Gastrocnemius medialis (tissue), 4 donors: ENCODE data around the gene ZCWPW1. TPM values are rescaled to one million over a fixed set of nuclear protein-coding genes. Genes with fewer than 3 reads are reported as not detected.
A peak's percentile ranks its signal among the peaks of the same experiment; 100 is the strongest.

Experiments
- ATAC-seq, 2 donors: fragments of 150-250 bp; one replicate each; pipeline ENCODE4 v1.9.1; 2016
- DNase-seq, 2 donors: peaks; one replicate each; pipeline ENCODE4 v3.0.0-alpha.2; 2019
- H3K27ac ChIP-seq, 4 donors: fragments of 200-600 bp; sonication (generic); 1 replicate in 1 of 4; 2 replicates in 3 of 4; pipeline ENCODE4 v1.5.1; 2016 to 2018; ENCODE audit warnings: mild to moderate bottlenecking in 2 of 4, moderate library complexity in 1 of 4
- H3K27me3 ChIP-seq, 3 donors: fragments of 200-600 bp; sonication (generic) in 2 of 3; 1 replicate in 1 of 3; 2 replicates in 2 of 3; pipeline versions ENCODE4 v1.5.1 to v1.6.0; 2016 to 2019; ENCODE audit warnings: mild to moderate bottlenecking in 1 of 3, moderate library complexity in 1 of 3
- H3K36me3 ChIP-seq, 2 donors: fragments of 200-600 bp; sonication (generic) in 1 of 2; one replicate each; pipeline ENCODE4 v1.5.1; 2017 to 2018
- H3K4me1 ChIP-seq, 2 donors: fragments of 200-600 bp; sonication (generic) in 1 of 2; one replicate each; pipeline ENCODE4 v1.5.1; 2016 to 2017; ENCODE audit warnings: mild to moderate bottlenecking in 2 of 2
- H3K4me3 ChIP-seq, 4 donors: fragments of 200-600 bp; sonication (generic) in 3 of 4; 1 replicate in 1 of 4; 2 replicates in 3 of 4; pipeline ENCODE4 v1.5.1; 2016 to 2019; ENCODE audit warnings: mild to moderate bottlenecking in 2 of 4
- H3K9me3 ChIP-seq, 3 donors: fragments of 200-600 bp; sonication (generic) in 2 of 3; 1 replicate in 1 of 3; 2 replicates in 2 of 3; pipeline ENCODE4 v1.5.1; 2016 to 2019
- CTCF ChIP-seq, 5 experiments: fragments of 450-650 bp in 3 of 5; fragments of 200-600 bp in 2 of 5; sonication (generic) in 2 of 5; IDR thresholded peaks in 4 of 5; conservative IDR thresholded peaks in 1 of 5; 1 replicate in 4 of 5; 2 replicates in 1 of 5; pipeline ENCODE4 v1.5.1; 2016 to 2019; ENCODE audit warnings: antibody characterized with exemption in 5 of 5, mild to moderate bottlenecking in 3 of 5, moderate library complexity in 3 of 5
- POLR2A ChIP-seq, 2 donors: fragments of 450-650 bp; IDR thresholded peaks; one replicate each; pipeline ENCODE4 v1.6.1; 2017; ENCODE audit warnings: antibody characterized with exemption in 2 of 2, mild to moderate bottlenecking in 2 of 2, moderate library complexity in 2 of 2
- in situ Hi-C, 4 donors: fragments of 200-750 bp; cut with MboI; loops; one replicate each; pipeline versions ENCODE4 v1.15.0 to v1.8.0; 2017; ENCODE audit warnings: low sequenced_read_pairs in 4 of 4
- intact Hi-C: fragments of 100-400 bp; cut with DNase I; formaldehyde crosslinking; loops from one replicate; pipeline ENCODE4 v1.15.1; 2023; ENCODE audit warnings: low total_unique reads
- total RNA-seq, 4 donors: library from RNA; depleted of rRNA; stranded (reverse); fragments of >200 nt; gene quantifications; one replicate each; pipeline versions ENCODE4 v1.1.0 to v1.2.3, GENCODE V29; 2016

The ZCWPW1 gene
- total RNA-seq, 4 donors from 2014 or later, result 1.6 to 8.5 (median 2.7) TPM

DNA sequence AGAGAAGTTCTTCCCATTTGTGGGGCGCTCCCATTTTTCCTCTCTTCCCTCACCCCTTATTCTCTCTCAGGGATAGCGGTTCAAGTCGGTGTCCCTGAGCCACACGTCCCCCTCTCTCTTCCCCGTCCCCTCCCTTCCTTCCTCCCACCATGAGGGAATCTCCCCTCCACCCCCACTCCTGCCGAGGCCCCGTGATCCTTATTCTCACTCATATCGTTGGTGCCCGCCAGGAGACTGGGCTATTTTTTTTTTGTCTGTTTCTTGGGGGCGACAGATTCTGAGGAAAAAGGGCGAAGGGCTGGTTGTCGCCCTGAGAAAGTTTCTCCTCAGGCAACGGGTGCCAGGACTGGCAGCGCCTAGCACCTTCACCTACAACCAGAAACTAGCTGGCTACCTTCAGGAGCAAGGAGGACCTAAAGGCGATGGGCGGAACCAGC lies 723 bp downstream of the ZCWPW1 start:
- no peak for ATAC-seq
- H3K9me3 ChIP-seq, result no peaks in the 10 kb centered on the region
- peak overlapping the region; percentile 72 to 88 (median 80) for H3K4me3 ChIP-seq
- intact Hi-C loops (loop anchor here (2.0 to 10.0 kb wide), 4 partner anchors 90 to 873 kb away; partner anchors contain the start of genes AGFG2, AP4M1, FAM200A and MCM7), in situ Hi-C loops (loop anchor here in 1 of 4 donors (25.0 kb wide), 1 partner anchor 435 kb away; the partner anchor contains the start of genes SLC12A9 and TRIP6)
- TF ChIP-seq CTCF (IDR thresholded peaks at IDR 0.05 in 4 of 5, conservative IDR thresholded peaks at IDR 0.05 in 1 of 5) (no peak), POLR2A (IDR thresholded peaks at IDR 0.05) (no peak)
- peaks cover 0 to 8% of the 10 kb centered on the region in 2 donors for H3K36me3 ChIP-seq
- H3K4me1 ChIP-seq, result peaks cover 24 to 29% of the 10 kb centered on the region in 2 donors
- no peaks in the 10 kb centered on the region for H3K27me3 ChIP-seq
- H3K27ac ChIP-seq, result peak overlapping the region; percentile 90 to 99 (median 98)
- DNase-seq, result no peak

DNA sequence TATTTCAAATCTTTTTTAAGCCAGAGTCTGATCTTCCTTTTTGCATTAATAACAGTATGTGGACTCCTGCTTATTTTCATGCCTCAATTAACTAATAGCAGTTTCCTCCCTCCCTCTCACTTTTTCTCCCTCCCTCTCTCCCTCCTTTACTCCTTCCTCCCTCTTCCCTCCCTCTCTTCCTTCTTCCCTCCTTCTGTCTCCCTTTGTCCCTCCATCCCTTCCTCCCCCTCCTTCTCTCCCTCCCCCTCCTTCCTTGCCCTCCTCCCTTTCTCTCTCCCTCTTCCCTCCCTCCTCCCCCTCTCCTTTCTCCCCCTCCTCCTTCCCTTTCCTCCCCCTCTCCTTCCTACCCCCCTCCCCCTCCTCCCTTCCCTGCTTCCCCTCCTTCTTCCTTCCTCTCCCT lies 2.0 kb downstream of the ZCWPW1 start:
- H3K36me3 ChIP-seq, result peaks cover 0 to 5% of the 10 kb centered on the region in 2 donors
- in situ Hi-C loops, result loop anchor here in 1 of 4 donors (25.0 kb wide), 1 partner anchor 436 kb away; the partner anchor contains the start of genes SLC12A9 and TRIP6
- H3K9me3 ChIP-seq, result no peaks in the 10 kb centered on the region
- H3K27me3 ChIP-seq, result no peaks in the 10 kb centered on the region
- ATAC-seq (no peak), DNase-seq (no peak)
- peaks cover 14 to 19% of the 10 kb centered on the region in 2 donors for H3K4me1 ChIP-seq
- TF ChIP-seq POLR2A (IDR thresholded peaks at IDR 0.05) (no peak), CTCF (IDR thresholded peaks at IDR 0.05 in 4 of 5, conservative IDR thresholded peaks at IDR 0.05 in 1 of 5) (no peak)
- H3K27ac ChIP-seq, result no peak overlapping the region
- intact Hi-C loops, result loop anchor here (5.0 to 10.0 kb wide), 3 partner anchors 89 to 872 kb away; partner anchors contain the start of genes AP4M1, FAM200A, MCM7 and ZNF655
- no peak overlapping the region for H3K4me3 ChIP-seq

DNA sequence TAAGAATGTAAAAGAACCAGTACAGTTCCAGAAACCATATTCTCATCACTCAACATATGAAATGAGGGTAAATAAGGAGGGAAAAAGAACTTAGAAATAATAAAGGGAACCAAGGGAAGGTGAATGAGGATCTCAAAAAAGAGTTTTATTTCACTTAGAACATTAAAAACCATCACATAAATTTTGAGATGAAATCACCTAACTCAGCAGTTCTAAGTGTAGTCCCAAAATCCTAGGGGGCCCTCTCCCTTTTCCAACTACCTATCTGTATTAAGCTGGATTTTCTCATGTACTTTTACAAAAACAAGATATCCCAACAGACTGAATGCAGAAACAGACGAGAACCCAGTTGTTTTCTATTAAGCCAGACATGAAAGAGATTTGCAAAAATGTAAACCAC lies 3.2 kb downstream of the ZCWPW1 start:
- H3K4me1 ChIP-seq, result peaks cover 2 to 7% of the 10 kb centered on the region in 2 donors
- no peaks in the 10 kb centered on the region for H3K9me3 ChIP-seq
- in situ Hi-C loops (loop anchor here in 1 of 4 donors (25.0 kb wide), 1 partner anchor 437 kb away; the partner anchor contains the start of genes SLC12A9 and TRIP6), intact Hi-C loops (loop anchor here (5.0 to 10.0 kb wide), 3 partner anchors 88 to 871 kb away; partner anchors contain the start of genes AP4M1, FAM200A, MCM7 and ZNF655)
- H3K4me3 ChIP-seq, result no peak overlapping the region
- H3K27me3 ChIP-seq, result no peaks in the 10 kb centered on the region
- DNase-seq, result no peak
- no peak for ATAC-seq
- no peak for TF ChIP-seq POLR2A (IDR thresholded peaks at IDR 0.05)
- no peak for TF ChIP-seq CTCF (IDR thresholded peaks at IDR 0.05 in 4 of 5, conservative IDR thresholded peaks at IDR 0.05 in 1 of 5)
- H3K36me3 ChIP-seq, result peaks cover 0 to 5% of the 10 kb centered on the region in 2 donors
- H3K27ac ChIP-seq, result no peak overlapping the region

DNA sequence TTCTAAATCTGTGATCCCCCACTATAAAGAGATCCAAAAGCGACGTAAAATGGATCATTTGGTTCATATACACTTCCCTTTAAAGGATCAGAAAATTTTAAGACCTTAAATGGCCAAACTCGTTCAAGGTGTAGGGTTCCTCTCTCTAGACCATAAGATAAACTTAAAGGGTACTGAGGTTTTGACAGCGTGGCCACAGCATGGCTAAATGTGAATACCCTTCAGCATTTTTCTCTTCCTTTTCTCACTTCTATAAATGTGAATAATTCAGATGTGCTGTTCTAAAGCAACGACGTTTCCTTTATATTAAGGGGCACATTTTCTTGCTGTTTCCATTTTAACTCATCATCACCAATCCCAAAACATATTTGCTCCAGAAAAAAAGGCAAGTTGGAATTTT lies 5.2 kb downstream of the ZCWPW1 start:
- Histone ChIP-seq H3K4me3 (no peak overlapping the region), H3K36me3 (peaks cover 0 to 5% of the 10 kb centered on the region in 2 donors), H3K4me1 (peaks cover 0 to 5% of the 10 kb centered on the region in 2 donors), H3K9me3 (no peaks in the 10 kb centered on the region), H3K27ac (no peak overlapping the region), H3K27me3 (no peaks in the 10 kb centered on the region)
- intact Hi-C loops, result loop anchor here (10.0 kb wide), 1 partner anchor 869 kb away; the partner anchor contains the start of genes FAM200A and ZNF655
- DNase-seq, result no peak
- in situ Hi-C loops, result no loop called here
- no peak for TF ChIP-seq POLR2A (IDR thresholded peaks at IDR 0.05)
- no peak for ATAC-seq

DNA sequence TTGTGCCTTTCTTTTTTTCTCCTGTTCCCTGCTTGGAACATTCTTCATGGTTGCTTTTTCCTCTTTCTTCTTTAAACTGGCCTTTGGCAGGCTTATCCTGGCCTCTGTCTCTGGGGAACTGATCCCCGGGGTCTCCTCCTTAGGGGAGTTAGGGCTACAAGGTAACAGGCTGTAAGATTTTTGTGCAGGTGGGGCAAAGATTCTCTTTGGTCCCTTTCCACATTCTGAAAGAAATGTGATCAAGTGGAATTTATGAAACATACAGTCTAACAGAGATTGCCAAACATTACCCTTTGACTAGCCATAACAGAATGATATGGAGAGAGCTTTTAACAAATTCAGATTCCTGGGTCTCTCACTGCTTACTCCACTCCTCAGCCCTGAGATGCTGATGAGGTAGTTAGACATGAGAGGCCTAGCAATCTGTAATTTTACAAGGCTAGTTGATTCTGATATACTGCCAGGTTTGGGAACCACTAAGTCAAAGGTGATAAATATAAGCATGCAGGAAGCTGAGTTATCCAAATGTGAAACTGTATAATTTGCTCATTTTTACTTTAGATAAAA lies 8.8 kb downstream of the ZCWPW1 start:
- Histone ChIP-seq H3K27ac (no peak overlapping the region), H3K27me3 (no peaks in the 10 kb centered on the region), H3K4me3 (no peak overlapping the region), H3K36me3 (peaks cover 0 to 5% of the 10 kb centered on the region in 2 donors), H3K9me3 (no peaks in the 10 kb centered on the region), H3K4me1 (no peaks in the 10 kb centered on the region)
- ATAC-seq (no peak), DNase-seq (no peak)
- in situ Hi-C loops, result no loop called here
- intact Hi-C loops, result loop anchor here (10.0 kb wide), 1 partner anchor 865 kb away; the partner anchor contains the start of genes FAM200A and ZNF655
- no peak for TF ChIP-seq CTCF (IDR thresholded peaks at IDR 0.05 in 4 of 5, conservative IDR thresholded peaks at IDR 0.05 in 1 of 5)
